Neural cell (in vitro differentiated cells): ENCODE results near the gene ASRGL1.

Experiments
- EP300 ChIP-seq: fragments of 450-650 bp; conservative IDR thresholded peaks from 2 replicates; pipeline ENCODE4 v1.6.1; 2014; ENCODE audit warnings: antibody characterized with exemption, mild to moderate bottlenecking, moderate library complexity; ENCODE audit not compliant: poor library complexity, severe bottlenecking
- EZH2 ChIP-seq: fragments of 200-600, 300-800 bp; shearing (Covaris generic), sonication (generic); IDR thresholded peaks from 2 replicates; pipeline ENCODE4 v1.6.1; 2014; ENCODE audit warnings: antibody characterized with exemption, low read length, borderline replicate concordance, mild to moderate bottlenecking; ENCODE audit not compliant: insufficient read depth, poor library complexity, severe bottlenecking
- MXI1 ChIP-seq: fragments of 450-650 bp; conservative IDR thresholded peaks from 2 replicates; pipeline ENCODE4 v1.6.1; 2014; ENCODE audit warnings: antibody characterized with exemption, mild to moderate bottlenecking; ENCODE audit not compliant: poor library complexity, severe bottlenecking
- POLR2AphosphoS5 ChIP-seq: IDR thresholded peaks from 2 replicates; pipeline ENCODE4 v1.6.1; 2012
- RAD21 ChIP-seq: fragments of 450-650 bp; conservative IDR thresholded peaks from 2 replicates; pipeline ENCODE4 v1.6.1; 2014; ENCODE audit warnings: antibody characterized with exemption, mild to moderate bottlenecking, moderate library complexity
- SMC3 ChIP-seq: fragments of 450-650 bp; conservative IDR thresholded peaks from 2 replicates; pipeline ENCODE4 v1.6.1; 2014; ENCODE audit warnings: antibody characterized with exemption, mild to moderate bottlenecking, moderate library complexity; ENCODE audit not compliant: poor library complexity
- TAF1 ChIP-seq: IDR thresholded peaks from 2 replicates; pipeline ENCODE4 v1.6.1; 2012; ENCODE audit warnings: low read depth
- TF ChIP-seq, protein P1 (sequence below): fragments of 450-650 bp; IDR thresholded peaks from 2 replicates; pipeline ENCODE4 v1.5.1; 2014; ENCODE audit warnings: antibody characterized with exemption, mild to moderate bottlenecking, moderate library complexity; ENCODE audit not compliant: poor library complexity, severe bottlenecking
- TF ChIP-seq, protein P2 (sequence below): IDR thresholded peaks from 2 replicates; pipeline ENCODE4 v1.6.1; 2012; ENCODE audit warnings: borderline replicate concordance

DNA sequence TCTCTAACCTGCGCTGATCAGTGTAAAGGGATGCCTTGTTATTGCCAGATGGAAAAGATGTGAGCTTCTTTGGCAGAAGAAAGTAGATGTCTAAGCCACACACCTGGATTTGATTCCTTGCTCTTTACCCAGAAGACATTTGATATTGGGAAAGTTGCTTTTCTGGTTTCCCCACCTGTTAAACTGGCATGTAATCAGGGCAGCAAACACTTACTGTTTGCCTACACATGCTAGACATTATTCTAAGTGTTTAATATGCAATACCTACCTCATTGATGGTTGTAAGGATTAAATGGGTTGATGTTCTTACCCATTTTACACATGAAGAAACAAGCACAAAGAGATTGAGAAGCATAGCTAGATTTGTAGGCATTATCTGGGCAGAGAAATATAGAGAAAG is 16.6 kb downstream of the ASRGL1 start:
- TF ChIP-seq, protein P1, sequence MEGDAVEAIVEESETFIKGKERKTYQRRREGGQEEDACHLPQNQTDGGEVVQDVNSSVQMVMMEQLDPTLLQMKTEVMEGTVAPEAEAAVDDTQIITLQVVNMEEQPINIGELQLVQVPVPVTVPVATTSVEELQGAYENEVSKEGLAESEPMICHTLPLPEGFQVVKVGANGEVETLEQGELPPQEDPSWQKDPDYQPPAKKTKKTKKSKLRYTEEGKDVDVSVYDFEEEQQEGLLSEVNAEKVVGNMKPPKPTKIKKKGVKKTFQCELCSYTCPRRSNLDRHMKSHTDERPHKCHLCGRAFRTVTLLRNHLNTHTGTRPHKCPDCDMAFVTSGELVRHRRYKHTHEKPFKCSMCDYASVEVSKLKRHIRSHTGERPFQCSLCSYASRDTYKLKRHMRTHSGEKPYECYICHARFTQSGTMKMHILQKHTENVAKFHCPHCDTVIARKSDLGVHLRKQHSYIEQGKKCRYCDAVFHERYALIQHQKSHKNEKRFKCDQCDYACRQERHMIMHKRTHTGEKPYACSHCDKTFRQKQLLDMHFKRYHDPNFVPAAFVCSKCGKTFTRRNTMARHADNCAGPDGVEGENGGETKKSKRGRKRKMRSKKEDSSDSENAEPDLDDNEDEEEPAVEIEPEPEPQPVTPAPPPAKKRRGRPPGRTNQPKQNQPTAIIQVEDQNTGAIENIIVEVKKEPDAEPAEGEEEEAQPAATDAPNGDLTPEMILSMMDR, result no peak
- no peak for TF ChIP-seq EP300
- TF ChIP-seq, protein P2, sequence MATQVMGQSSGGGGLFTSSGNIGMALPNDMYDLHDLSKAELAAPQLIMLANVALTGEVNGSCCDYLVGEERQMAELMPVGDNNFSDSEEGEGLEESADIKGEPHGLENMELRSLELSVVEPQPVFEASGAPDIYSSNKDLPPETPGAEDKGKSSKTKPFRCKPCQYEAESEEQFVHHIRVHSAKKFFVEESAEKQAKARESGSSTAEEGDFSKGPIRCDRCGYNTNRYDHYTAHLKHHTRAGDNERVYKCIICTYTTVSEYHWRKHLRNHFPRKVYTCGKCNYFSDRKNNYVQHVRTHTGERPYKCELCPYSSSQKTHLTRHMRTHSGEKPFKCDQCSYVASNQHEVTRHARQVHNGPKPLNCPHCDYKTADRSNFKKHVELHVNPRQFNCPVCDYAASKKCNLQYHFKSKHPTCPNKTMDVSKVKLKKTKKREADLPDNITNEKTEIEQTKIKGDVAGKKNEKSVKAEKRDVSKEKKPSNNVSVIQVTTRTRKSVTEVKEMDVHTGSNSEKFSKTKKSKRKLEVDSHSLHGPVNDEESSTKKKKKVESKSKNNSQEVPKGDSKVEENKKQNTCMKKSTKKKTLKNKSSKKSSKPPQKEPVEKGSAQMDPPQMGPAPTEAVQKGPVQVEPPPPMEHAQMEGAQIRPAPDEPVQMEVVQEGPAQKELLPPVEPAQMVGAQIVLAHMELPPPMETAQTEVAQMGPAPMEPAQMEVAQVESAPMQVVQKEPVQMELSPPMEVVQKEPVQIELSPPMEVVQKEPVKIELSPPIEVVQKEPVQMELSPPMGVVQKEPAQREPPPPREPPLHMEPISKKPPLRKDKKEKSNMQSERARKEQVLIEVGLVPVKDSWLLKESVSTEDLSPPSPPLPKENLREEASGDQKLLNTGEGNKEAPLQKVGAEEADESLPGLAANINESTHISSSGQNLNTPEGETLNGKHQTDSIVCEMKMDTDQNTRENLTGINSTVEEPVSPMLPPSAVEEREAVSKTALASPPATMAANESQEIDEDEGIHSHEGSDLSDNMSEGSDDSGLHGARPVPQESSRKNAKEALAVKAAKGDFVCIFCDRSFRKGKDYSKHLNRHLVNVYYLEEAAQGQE, result no peak
- TF ChIP-seq EZH2, result no peak
- no peak for TF ChIP-seq MXI1
- no peak for TF ChIP-seq SMC3
- no peak for TF ChIP-seq POLR2AphosphoS5
- TF ChIP-seq TAF1, result no peak
- TF ChIP-seq RAD21, result no peak
